HG03432 (cell line): ENCODE data around the gene GGT5.
"Not testable (repeated sequence)": the region's sequence is repeated elsewhere in the genome, so short reads cannot be mapped to it uniquely, and the experiment has no call there.

Experiments
- ATAC-seq: cut with Tn5 transposase; IDR thresholded peaks from one replicate; pipeline ENCODE4 v1.9.1; 2021; ENCODE audit warnings: mild to moderate bottlenecking, moderate library complexity; ENCODE audit not compliant: unreplicated experiment

Gene GGT5

DNA sequence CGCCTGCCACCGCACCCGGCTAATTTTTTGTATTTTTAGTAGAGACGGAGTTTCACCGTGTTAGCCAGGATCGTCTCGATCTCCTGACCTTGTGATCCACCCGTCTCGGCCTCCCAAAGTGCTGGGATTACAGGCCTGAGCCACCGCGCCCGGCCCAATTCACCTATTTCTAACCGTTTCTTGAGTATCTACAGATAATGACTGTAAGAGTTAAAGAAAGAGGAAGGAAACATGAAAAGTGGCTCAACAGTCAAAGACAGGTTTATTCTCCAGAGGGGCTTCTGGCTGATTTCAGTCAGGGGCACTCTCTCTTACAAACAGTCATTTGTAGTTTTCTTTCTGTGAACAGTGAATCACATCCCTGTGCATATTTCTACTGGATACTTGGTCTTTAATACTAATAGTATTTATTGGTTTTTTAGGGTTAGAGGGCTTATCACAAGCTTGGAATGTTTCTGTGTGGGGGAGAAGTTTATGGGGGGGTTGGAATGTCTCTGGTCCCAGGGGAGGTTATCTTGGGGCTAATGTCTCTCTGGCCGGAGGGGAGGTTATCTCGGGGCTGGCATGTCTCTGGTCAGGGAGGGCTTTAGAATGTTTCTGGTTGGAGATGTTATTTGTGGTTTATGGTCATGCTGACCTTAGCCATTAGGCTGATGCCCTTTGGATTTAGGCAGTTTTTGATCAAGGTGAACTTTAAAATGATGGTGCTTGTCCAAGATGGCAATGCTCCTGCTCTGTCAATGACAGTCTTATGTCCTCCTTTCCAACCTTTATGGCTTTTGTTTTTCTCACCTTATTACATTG is 38.2 kb downstream of the GGT5 start:
- not testable (repeated sequence) for ATAC-seq

DNA sequence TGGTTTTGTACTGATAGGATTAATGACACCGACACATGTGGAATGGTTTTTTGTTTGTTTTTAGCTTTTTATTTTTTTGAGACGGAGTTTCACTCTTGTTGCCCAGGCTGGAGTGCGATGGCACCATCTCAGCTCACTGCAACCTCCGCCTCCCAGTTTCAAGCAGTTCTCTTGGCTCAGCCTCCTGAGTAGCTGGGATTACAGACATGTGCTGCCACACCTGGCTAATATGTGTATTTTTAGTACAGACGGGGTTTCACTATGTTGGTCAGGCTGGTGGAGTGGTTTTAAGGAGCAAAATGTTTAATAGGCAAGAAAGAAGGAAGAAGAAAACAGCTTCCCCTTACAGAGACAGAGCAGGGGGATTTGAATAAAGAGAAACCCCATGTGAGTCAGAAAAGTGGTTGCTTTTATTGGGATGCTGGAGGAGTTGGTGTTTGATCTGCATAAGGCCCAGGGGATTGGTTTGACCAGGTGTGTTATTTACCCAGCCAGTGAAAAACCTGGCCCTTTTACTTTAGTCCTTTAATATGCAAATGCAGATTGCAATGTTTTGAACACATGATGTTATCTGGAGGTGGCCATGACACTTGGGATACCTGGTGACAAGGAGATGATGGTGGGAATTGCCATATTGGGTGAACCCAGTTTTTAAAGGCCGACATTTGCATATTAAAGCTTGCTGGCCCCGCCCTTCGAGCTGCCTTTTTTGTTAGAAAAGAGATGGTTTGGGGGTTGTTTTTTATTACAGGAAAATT is 39.3 kb downstream of the GGT5 start:
- no peak for ATAC-seq

DNA sequence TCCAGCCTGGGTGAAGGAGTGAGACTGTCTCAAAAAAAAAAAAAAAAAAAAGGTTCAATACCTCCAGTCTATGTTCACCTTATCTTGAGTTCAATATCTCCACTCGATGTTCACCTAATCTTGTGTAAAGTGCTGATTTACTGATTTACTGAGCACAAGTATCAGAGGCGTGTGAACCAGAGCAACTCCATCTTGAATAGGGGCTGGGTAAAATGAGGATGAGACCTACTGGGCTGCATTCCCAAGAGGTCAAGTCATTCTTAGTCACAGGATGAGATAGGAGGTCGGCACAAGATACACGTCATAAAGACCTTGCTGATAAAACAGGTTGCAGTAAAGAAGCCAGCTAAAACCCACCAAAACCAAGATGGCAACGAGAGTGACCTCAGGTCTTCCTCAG is 41.0 kb downstream of the GGT5 start:
- not testable (repeated sequence) for ATAC-seq

DNA sequence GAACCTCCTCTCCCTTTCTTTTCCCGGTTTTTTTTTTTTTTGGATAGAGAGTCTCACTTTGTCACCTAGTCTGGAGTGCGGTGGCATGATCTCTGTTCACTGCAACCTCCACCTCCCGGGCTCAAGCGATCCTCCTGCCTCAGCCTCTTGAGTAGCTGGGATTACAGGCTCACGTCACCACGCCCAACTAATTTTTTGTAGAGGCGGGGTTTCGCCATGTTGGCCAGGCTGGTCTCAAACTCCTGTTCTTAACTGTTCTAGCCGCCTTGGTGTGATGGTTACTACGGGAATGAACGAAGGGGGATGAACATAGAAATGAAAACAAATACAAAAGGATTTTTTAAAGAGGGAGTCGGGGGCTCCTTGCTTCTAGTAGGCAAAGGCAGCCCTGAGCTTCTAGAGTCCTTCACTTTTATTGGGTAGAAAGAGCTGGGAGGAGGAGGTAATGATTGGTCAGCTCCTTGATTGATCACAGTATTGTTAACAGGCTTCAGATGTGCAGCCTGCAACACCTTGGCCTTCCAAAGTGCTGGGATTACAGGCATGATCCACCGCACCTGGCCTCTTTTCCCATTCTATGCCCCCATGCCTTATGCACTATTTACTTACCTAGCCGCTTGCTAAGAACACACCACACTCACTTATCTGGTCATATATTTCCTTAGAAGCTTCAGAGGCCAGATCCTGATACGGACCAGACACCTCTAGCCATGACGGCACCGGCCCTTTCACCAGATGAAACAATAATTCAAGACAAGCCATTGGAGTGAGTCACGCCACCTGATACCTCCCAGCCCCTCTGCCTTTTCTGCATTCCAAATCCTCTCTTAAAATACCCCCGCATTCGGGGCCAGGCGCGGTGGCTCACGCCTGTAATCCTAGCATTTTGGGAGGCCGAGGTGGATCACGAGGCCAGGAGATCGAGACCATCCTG is 42.9 kb downstream of the GGT5 start:
- ATAC-seq, result no peak

DNA sequence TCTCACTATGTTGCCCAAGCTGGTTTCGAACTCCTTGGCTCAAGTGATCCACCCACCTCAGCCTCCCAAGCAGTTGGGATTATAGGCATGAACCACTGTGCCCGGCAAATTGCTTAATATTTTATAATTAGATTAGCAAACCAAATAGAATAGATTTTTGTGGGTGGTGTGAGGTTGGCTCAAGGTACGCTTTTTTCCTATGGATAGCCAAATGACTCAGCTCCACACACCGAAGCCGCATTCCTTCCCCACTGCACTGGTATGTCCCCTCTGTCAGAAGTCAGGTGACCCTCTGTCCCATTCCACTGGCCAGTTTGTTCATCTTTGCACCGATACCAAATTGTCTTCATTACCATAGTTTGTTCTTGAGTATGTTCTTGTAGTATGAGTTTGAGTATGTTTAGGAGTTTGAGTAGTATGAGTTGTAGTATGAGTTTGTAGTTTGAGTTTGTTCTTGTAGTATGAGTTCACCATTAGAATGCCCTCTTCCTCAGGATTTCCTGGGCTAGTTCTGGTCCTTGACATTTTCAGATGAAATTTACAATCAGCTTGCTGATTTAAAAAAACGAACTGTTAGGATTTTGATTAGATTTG is 44.2 kb downstream of the GGT5 start:
- ATAC-seq, result no peak

DNA sequence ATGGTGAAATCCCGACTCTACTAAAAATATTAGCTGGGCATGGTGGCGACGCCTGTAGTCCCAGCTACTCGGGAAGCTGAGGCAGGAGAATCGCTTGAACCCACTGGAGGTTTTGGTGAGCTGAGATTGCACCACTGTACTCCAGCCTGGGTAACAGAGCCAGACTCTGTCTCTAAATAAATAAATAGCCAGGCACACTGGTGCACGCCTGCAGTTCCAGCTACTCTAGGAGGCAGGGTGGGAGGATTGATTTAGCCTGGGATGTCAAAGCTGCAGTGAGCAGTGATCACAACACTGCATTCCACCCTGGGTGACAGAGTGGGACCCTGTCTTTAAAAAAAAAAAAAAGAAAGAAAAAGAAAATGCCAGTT is 46.2 kb downstream of the GGT5 start:
- no peak for ATAC-seq

DNA sequence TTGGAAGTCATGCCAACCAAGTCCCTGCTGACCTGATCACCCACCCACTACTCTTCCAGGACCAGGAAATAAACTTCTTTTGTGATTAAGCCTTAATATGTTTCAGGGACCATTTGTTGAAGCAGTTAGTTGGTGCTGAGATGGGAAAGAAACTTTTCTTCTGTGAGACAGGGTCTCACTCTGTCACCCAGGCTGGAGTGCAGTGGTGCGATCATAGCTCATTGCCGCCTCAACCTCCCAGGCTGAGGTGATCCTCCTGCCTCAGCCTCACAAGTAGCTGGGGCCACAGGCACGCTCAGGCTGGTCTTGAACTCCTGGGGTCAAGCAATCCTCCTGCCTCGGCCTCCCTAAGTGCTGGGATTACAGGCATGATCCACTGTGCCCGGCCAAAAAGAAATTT is 53.0 kb downstream of the GGT5 start:
- ATAC-seq, result no peak

DNA sequence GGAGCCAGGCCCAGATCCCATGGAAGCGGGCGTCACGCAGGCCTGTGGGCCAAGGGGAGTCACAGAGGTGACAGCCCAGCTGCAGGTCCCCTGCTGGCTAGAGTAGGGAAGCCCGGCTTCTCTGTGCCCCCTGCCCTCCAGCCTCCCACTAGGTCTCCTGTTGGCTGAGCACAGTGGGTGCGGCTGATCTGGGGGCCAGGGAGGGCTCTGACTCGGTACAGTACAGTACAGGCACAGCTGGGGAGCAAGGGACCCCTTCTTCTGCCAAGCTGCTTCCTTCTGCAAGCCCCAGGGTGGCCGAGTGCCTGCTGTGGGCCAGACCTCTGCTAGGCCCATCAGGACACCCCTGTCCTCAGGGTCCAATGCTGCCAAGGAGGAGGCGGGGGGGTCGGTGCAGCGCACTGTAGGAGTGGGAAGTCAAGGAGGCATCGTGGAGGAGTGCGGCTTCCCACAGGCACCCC is 53.5 kb downstream of the GGT5 start:
- ATAC-seq, result no peak

DNA sequence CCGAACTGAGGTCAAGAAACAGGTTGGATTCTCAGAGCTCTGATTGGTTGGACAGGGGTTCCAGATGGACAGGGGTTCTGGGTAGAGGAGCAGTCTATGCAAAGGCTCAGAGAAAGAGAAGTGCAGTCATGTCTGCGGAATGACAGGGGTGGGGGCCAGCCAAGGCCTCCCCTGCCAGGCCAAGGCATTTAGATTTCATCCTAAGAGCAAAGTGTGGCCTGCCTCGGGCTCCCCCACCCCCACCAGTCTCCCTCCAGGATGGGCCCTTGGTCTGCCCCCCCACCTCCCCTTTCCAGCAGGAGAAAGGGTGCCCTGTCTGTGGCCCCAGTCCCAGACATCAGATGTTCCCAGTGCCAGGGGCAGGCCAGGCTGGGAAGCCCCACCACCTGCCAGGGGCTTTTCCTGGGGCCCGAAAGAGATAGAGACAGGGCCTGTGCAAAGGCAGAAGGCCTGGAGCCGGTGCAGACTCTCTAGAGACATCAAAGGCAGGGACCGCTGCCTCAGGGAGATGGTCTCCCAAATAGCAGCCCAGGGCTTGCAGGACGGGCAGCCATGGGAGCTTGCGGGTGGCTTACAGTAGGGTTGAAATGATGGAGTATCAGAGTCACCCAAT is 54.2 kb downstream of the GGT5 start:
- no peak for ATAC-seq

DNA sequence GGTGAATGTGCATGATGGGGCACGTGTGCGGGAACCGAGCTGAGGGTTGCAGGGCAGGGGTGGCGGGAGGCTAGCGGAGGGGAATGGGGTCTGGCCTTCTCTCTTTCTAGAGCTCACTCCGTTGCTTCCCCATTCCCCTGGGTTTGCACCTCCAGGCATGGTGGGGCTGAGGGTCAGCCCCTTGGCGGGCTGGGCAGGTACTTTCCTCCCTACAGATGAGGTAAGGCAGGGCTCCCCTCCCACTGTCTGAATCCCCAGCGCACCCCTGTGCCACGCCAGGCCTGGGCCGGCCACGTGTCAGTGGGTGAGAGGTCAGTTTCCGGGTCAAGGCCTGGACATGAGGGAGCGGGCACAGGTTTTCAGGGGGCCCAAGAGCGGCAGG is 54.7 kb downstream of the GGT5 start:
- no peak for ATAC-seq

DNA sequence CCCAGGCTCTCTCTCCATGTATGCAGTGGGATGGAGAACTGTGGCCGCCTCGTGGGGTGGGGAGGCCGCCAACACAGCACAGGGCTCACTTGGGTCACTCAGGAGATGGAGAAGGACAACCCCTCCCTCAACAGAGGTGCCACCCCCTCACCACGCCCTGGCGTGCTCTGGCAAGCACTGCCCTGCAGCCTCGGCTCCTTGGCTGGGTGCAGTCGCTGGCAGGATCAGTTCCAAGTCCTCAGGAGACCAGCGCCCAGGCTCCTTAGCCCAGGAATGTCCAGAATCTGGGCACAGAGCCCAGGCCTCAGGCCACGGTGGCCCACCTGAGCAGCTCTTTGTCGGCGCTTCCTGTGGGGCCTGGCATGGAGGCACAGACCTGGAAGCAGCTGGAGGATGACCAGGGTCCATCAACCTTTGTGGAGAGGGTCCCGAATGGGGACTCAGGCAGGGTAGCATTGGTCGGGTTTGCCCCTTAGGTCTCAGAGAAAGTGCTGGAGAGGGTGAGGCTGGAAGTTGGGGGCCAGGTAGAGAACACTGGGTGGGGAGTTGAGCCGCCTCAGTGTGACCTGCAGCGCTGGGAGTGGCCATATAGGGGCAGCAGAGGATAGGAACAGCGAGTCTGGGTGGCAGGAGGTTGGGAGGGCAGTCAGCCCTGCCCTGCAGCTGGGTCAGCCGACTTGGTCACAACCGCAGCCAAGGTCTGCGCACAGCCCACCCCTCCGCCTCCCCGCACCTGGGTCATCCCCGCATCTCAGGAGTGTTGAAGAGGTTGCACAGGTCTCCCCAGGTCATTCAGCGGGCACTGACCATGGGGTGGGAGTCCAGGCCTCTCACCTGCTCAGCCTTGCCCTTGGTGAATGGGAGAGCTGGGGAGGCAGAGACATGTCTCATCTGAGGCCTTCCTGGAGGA is 55.4 kb downstream of the GGT5 start:
- no peak for ATAC-seq

DNA sequence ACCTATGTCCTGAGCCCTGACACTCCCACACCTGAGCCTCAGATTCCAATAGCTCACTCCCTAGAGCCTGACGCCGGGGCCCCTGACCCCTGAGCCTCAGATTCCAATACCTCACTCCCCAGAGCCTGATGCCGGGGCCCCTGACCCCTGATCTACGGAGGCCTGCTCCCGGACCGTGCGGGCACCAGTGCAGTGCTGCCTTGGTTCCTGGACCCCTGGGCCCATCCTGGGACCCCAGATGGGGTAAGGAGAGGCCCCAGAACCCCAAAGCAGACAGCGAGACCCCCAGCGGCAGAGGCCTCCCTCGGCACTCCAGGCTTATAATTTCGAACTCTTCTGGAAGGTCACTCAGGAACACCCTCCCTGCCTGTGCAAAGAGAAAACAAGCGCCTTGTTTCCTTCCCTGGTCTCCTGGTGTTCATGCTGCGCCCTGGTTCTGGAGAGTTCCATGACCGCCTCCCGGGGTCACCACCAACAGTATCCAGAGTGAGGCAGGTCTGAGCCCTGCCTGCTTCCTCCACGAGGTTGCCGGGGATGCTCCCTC is 56.1 kb downstream of the GGT5 start:
- ATAC-seq, result no peak

DNA sequence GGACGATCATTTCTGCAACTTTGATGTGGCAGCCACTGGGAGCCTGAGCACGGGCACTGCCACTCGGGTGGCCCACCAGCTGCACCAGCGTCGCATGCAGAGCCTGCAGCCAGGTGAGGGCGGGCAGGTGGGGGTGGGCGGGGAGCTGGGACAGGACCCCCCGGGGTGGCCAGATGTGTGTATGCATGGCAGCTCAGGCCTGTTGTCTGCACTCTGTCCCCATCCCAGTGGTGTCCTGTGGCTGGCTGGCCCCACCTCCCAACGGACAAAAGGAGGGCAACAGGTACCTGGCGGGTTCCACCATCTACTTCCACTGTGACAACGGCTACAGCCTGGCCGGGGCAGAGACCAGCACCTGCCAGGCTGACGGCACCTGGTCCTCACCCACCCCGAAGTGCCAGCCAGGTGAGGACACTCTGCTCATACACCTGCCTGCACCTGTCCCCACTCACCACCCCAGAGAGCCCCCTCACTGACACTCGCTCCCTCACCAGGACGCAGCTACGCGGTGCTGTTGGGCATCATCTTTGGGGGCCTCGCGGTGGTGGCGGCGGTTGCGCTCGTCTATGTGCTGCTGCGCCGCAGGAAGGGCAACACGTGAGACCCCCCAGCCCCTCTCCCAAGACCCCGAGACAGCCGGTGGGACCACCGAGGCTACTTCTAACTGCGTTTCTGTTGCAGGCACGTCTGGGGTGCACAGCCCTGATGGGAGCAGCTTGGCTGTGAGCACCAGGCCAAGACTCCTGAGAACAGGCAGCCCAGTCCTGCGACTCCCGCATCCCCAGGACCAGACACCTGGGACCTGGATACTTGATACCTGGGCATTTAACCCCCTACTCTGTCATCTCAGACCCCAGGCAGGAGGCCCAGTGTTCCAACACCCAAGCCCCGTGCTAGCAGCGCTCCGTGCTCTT is 56.9 kb downstream of the GGT5 start:
- no peak for ATAC-seq

DNA sequence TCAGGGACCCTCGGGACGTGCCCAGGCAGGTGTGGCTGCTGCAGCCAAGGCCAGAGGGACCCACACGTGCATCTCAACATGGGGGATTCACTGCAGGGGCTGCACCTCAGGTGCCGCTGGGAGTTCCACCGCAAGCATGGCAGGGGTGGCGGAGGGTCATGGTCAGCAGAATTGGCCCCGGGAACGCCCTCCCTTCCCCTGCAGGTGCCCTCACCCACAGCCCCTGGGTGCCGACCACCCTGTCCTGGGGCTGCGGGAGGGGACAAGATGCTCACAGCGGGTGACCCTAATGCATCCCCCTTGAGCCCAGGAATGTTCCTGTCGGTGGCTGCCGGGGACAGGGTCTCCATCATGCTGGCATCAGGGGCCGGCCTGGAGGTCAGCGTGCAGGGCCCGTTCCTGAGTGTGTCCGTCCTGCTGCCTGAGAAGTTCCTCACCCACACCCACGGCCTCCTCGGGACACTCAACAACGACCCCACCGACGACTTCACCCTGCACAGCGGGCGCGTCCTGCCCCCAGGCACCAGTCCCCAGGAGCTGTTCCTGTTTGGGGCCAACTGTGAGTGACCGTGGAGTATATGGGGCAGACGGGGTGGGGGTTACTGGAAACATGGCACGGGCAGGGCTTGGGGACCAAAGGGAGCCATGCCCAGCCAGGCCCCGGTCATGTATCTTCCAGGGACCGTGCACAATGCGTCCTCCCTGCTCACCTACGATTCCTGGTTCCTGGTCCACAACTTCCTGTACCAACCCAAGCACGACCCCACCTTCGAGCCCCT is 57.8 kb downstream of the GGT5 start:
- no peak for ATAC-seq

DNA sequence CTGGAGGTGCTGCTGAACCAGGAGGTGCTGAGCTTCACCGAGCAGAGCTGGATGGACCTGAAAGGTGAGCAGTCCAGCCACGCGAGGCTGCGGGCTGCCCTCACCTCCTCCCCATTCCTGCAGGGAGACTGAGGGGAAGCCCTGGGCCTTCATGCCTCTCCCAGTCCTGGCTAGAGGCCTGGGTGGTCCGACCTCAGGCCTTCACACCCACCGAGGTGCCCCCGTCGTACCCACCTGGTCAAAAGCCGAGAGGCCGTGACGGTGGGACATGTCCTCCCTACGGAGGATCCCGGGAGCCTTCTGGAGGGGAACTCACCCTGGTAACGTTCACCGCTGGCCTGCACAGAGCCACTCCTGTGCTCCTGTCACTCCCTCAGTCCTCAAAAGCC is 58.5 kb downstream of the GGT5 start:
- ATAC-seq, result no peak

DNA sequence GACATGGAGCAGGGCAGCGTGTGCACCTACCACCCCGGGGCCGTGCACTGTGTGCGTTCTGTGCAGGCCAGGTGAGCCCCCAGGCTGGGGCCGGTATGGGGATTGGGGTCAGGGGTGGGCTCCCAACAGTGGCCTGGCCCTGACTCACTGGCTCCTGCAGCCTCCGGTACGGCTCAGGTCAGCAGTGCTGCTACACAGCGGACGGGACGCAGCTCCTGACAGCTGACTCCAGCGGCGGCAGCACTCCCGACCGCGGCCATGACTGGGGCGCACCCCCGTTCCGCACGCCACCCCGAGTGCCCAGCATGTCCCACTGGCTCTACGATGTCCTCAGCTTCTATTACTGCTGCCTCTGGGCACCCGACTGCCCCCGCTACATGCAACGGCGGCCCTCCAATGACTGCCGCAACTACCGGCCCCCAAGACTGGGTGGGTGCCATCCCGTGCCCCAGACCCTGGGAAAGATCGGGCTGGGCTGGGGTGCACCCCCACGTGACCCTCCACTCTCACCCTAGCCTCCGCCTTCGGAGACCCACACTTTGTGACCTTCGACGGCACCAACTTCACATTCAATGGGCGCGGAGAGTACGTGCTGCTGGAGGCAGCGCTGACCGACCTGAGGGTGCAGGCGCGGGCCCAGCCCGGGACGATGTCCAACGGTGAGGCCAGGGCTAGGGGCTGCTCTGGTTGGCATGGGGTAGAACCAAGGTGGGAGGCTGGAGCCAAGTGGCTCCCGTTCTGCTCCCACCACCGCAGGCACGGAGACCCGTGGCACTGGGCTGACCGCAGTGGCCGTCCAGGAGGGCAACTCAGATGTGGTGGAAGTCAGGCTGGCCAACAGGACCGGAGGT is 59.2 kb downstream of the GGT5 start:
- ATAC-seq, result no peak
